ENCODE measurements around the gene BLOC1S2. TPM values are rescaled to one million over a fixed set of nuclear protein-coding genes. Genes with fewer than 3 reads are reported as not detected.

BLOC1S2 gene
- total and polyA plus RNA-seq, 2 experiments from 2014 or later: 69.0 to 72.8 TPM

DNA sequence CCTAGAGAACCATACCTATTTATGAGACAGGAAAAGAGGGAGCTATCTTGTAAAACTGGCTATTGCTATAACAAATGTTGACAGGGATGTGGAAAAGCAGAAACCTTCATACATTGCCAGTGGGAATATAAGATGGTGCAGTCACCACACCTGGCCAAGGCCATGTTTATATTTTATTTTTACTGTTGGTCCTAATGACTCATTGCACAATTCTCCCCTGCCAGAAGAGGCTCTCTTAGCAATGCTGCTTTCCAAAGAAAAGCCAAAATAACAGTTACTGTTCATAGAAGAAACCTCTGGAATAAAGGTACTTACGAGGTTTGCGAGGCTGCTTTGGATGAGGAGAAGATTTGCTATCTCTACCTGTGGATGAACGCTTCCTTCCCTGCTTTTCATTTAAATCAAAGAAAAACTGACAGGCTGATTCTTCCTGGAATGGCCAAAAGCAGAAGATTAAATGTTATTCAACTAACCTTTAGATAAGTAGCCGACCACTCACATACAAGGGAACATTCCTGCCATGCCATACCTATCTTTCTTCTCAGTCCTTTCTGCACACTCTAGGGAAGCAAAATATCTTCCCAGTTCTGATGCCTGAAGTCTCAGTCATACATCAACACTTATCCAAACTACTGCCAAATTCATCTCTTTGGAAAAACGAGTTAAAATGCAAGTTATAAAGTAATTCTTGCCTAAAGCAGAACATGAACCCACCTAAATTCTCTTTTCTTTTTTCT is 40.8 kb downstream of the BLOC1S2 start:
- no peak overlapping the region for H3K4me3 ChIP-seq
- Mint-ChIP-seq H3K9me3 (no peaks in the 10 kb centered on the region), H3K27me3 (ENCODE audit: insufficient read depth, low read depth, poor library complexity) (peaks cover 3% of the 10 kb centered on the region), H3K27ac (no peak overlapping the region), H3K4me1 (no peaks in the 10 kb centered on the region), H3K36me3 (ENCODE audit: low read depth) (peaks cover 59% of the 10 kb centered on the region), H3K4me3 (no peak overlapping the region)
- H2AFZ ChIP-seq: no peak overlapping the region
- H3K79me2 ChIP-seq (replicated peaks; ENCODE audit: insufficient read depth): no peaks in the 10 kb centered on the region
- H3K27me3 ChIP-seq (ENCODE audit: insufficient read depth): no peaks in the 10 kb centered on the region
- peaks cover 30% of the 10 kb centered on the region for H3K36me3 ChIP-seq (ENCODE audit: insufficient read depth)
- no peaks in the 10 kb centered on the region for H3K9me2 ChIP-seq (ENCODE audit: insufficient read depth)
- no peaks in the 10 kb centered on the region; the same call in none of the 2 replicates for H4K20me1 ChIP-seq (replicated peaks; ENCODE audit: insufficient read depth)
- ATAC-seq (no peak), DNase-seq (ENCODE audit: low spot score) (no peak)
- no peaks in the 10 kb centered on the region for H3F3A ChIP-seq (replicated peaks; ENCODE audit: low read depth)
- H3K27ac ChIP-seq (ENCODE audit: low read depth): peak overlapping the region; percentile 55; the same call in 1 of the 2 replicates
- H3K4me1 ChIP-seq (ENCODE audit: insufficient read depth): no peaks in the 10 kb centered on the region
- no peak for TF ChIP-seq JUNB (IDR thresholded peaks at IDR 0.05; ENCODE audit: unreplicated experiment)
- no peak for TF ChIP-seq EZH2phosphoT487 (IDR thresholded peaks at IDR 0.05; ENCODE audit: unreplicated experiment)
- TF ChIP-seq, protein P1, sequence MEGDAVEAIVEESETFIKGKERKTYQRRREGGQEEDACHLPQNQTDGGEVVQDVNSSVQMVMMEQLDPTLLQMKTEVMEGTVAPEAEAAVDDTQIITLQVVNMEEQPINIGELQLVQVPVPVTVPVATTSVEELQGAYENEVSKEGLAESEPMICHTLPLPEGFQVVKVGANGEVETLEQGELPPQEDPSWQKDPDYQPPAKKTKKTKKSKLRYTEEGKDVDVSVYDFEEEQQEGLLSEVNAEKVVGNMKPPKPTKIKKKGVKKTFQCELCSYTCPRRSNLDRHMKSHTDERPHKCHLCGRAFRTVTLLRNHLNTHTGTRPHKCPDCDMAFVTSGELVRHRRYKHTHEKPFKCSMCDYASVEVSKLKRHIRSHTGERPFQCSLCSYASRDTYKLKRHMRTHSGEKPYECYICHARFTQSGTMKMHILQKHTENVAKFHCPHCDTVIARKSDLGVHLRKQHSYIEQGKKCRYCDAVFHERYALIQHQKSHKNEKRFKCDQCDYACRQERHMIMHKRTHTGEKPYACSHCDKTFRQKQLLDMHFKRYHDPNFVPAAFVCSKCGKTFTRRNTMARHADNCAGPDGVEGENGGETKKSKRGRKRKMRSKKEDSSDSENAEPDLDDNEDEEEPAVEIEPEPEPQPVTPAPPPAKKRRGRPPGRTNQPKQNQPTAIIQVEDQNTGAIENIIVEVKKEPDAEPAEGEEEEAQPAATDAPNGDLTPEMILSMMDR (conservative IDR thresholded peaks at IDR 0.05; ENCODE audit: low read depth in 2 of 2): no peak
- TF ChIP-seq, protein P2, sequence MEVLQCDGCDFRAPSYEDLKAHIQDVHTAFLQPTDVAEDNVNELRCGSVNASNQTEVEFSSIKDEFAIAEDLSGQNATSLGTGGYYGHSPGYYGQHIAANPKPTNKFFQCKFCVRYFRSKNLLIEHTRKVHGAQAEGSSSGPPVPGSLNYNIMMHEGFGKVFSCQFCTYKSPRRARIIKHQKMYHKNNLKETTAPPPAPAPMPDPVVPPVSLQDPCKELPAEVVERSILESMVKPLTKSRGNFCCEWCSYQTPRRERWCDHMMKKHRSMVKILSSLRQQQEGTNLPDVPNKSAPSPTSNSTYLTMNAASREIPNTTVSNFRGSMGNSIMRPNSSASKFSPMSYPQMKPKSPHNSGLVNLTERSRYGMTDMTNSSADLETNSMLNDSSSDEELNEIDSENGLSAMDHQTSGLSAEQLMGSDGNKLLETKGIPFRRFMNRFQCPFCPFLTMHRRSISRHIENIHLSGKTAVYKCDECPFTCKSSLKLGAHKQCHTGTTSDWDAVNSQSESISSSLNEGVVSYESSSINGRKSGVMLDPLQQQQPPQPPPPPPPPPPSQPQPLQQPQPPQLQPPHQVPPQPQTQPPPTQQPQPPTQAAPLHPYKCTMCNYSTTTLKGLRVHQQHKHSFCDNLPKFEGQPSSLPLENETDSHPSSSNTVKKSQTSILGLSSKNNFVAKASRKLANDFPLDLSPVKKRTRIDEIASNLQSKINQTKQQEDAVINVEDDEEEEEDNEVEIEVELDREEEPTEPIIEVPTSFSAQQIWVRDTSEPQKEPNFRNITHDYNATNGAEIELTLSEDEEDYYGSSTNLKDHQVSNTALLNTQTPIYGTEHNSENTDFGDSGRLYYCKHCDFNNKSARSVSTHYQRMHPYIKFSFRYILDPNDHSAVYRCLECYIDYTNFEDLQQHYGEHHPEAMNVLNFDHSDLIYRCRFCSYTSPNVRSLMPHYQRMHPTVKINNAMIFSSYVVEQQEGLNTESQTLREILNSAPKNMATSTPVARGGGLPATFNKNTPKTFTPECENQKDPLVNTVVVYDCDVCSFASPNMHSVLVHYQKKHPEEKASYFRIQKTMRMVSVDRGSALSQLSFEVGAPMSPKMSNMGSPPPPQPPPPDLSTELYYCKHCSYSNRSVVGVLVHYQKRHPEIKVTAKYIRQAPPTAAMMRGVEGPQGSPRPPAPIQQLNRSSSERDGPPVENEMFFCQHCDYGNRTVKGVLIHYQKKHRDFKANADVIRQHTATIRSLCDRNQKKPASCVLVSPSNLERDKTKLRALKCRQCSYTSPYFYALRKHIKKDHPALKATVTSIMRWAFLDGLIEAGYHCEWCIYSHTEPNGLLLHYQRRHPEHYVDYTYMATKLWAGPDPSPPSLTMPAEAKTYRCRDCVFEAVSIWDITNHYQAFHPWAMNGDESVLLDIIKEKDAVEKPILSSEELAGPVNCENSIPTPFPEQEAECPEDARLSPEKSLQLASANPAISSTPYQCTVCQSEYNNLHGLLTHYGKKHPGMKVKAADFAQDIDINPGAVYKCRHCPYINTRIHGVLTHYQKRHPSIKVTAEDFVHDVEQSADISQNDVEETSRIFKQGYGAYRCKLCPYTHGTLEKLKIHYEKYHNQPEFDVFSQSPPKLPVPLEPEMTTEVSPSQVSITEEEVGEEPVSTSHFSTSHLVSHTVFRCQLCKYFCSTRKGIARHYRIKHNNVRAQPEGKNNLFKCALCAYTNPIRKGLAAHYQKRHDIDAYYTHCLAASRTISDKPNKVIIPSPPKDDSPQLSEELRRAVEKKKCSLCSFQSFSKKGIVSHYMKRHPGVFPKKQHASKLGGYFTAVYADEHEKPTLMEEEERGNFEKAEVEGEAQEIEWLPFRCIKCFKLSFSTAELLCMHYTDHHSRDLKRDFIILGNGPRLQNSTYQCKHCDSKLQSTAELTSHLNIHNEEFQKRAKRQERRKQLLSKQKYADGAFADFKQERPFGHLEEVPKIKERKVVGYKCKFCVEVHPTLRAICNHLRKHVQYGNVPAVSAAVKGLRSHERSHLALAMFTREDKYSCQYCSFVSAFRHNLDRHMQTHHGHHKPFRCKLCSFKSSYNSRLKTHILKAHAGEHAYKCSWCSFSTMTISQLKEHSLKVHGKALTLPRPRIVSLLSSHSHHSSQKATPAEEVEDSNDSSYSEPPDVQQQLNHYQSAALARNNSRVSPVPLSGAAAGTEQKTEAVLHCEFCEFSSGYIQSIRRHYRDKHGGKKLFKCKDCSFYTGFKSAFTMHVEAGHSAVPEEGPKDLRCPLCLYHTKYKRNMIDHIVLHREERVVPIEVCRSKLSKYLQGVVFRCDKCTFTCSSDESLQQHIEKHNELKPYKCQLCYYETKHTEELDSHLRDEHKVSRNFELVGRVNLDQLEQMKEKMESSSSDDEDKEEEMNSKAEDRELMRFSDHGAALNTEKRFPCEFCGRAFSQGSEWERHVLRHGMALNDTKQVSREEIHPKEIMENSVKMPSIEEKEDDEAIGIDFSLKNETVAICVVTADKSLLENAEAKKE (CRISPR knock-in tag; IDR thresholded peaks at IDR 0.05): no peak
- no peak for TF ChIP-seq ZNF331 (CRISPR knock-in tag; IDR thresholded peaks at IDR 0.05; ENCODE audit: low read depth)
- no peak for TF ChIP-seq STAT1 (IDR thresholded peaks at IDR 0.05; ENCODE audit: unreplicated experiment)
- TF ChIP-seq, protein P3, sequence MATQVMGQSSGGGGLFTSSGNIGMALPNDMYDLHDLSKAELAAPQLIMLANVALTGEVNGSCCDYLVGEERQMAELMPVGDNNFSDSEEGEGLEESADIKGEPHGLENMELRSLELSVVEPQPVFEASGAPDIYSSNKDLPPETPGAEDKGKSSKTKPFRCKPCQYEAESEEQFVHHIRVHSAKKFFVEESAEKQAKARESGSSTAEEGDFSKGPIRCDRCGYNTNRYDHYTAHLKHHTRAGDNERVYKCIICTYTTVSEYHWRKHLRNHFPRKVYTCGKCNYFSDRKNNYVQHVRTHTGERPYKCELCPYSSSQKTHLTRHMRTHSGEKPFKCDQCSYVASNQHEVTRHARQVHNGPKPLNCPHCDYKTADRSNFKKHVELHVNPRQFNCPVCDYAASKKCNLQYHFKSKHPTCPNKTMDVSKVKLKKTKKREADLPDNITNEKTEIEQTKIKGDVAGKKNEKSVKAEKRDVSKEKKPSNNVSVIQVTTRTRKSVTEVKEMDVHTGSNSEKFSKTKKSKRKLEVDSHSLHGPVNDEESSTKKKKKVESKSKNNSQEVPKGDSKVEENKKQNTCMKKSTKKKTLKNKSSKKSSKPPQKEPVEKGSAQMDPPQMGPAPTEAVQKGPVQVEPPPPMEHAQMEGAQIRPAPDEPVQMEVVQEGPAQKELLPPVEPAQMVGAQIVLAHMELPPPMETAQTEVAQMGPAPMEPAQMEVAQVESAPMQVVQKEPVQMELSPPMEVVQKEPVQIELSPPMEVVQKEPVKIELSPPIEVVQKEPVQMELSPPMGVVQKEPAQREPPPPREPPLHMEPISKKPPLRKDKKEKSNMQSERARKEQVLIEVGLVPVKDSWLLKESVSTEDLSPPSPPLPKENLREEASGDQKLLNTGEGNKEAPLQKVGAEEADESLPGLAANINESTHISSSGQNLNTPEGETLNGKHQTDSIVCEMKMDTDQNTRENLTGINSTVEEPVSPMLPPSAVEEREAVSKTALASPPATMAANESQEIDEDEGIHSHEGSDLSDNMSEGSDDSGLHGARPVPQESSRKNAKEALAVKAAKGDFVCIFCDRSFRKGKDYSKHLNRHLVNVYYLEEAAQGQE (IDR thresholded peaks at IDR 0.05; ENCODE audit: unreplicated experiment): no peak
- TF ChIP-seq ZNF114 (CRISPR knock-in tag; IDR thresholded peaks at IDR 0.05): no peak
- TF ChIP-seq, protein P4, sequence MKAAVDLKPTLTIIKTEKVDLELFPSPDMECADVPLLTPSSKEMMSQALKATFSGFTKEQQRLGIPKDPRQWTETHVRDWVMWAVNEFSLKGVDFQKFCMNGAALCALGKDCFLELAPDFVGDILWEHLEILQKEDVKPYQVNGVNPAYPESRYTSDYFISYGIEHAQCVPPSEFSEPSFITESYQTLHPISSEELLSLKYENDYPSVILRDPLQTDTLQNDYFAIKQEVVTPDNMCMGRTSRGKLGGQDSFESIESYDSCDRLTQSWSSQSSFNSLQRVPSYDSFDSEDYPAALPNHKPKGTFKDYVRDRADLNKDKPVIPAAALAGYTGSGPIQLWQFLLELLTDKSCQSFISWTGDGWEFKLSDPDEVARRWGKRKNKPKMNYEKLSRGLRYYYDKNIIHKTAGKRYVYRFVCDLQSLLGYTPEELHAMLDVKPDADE (IDR thresholded peaks at IDR 0.05): no peak
- TF ChIP-seq CREB1 (CRISPR knock-in tag; IDR thresholded peaks at IDR 0.05; ENCODE audit: low read depth): no peak
- TF ChIP-seq EZH2 (IDR thresholded peaks at IDR 0.05; ENCODE audit: low read depth, unreplicated experiment): no peak
- no peak for TF ChIP-seq POLR2AphosphoS5 (IDR thresholded peaks at IDR 0.05; ENCODE audit: low read depth)
- no peak overlapping the region for H3K4me2 ChIP-seq

Data from GM23338 (cell line).